ENCODE data around the gene SERF2.

SERF2 gene

GRCh38 chr15:43794269-43795037 is 2.3 kb downstream of the SERF2 start:
- no peak for TF ChIP-seq CTCF (IDR thresholded peaks at IDR 0.05)
- Histone ChIP-seq H3K36me3 (peaks cover 48% of the 10 kb centered on the region), H3K4me1 (ENCODE audit: control insufficient read depth in 1 of 2, insufficient read depth in 1 of 2, low read depth in 1 of 2, low read length in 1 of 2) (peaks cover 14 to 26% of the 10 kb centered on the region in 2 experiments), H3K9me3 (no peaks in the 10 kb centered on the region), H3K4me3 (ENCODE audit: low read depth in 1 of 2, low read length in 1 of 2) (no peak overlapping the region), H3K27ac (peak overlapping the region; percentile 91), H3K27me3 (no peaks in the 10 kb centered on the region)

GRCh38 chr15:43795197-43795596 is 3.1 kb downstream of the SERF2 start:
- no peak for TF ChIP-seq CTCF (IDR thresholded peaks at IDR 0.05)
- H3K4me1 ChIP-seq (ENCODE audit: control insufficient read depth in 1 of 2, insufficient read depth in 1 of 2, low read depth in 1 of 2, low read length in 1 of 2): peaks cover 22 to 34% of the 10 kb centered on the region in 2 experiments
- H3K4me3 ChIP-seq (ENCODE audit: low read depth in 1 of 2, low read length in 1 of 2): no peak overlapping the region
- H3K36me3 ChIP-seq: peaks cover 51% of the 10 kb centered on the region
- H3K27me3 ChIP-seq: no peaks in the 10 kb centered on the region
- no peak overlapping the region for H3K27ac ChIP-seq
- H3K9me3 ChIP-seq: no peaks in the 10 kb centered on the region

GRCh38 chr15:43795997-43796396 is 3.9 kb downstream of the SERF2 start:
- no peaks in the 10 kb centered on the region for H3K9me3 ChIP-seq
- H3K27me3 ChIP-seq: no peaks in the 10 kb centered on the region
- H3K27ac ChIP-seq: no peak overlapping the region
- TF ChIP-seq CTCF (IDR thresholded peaks at IDR 0.05): no peak
- peaks cover 30 to 39% of the 10 kb centered on the region in 2 experiments for H3K4me1 ChIP-seq (ENCODE audit: control insufficient read depth in 1 of 2, insufficient read depth in 1 of 2, low read depth in 1 of 2, low read length in 1 of 2)
- no peak overlapping the region for H3K4me3 ChIP-seq (ENCODE audit: low read depth in 1 of 2, low read length in 1 of 2)
- H3K36me3 ChIP-seq: peaks cover 51% of the 10 kb centered on the region

- peaks cover 33 to 41% of the 10 kb centered on the region in 2 experiments for H3K4me1 ChIP-seq (ENCODE audit: control insufficient read depth in 1 of 2, insufficient read depth in 1 of 2, low read depth in 1 of 2, low read length in 1 of 2)
- no peaks in the 10 kb centered on the region for H3K27me3 ChIP-seq
- H3K4me3 ChIP-seq (ENCODE audit: low read depth in 1 of 2, low read length in 1 of 2): no peak overlapping the region
- H3K36me3 ChIP-seq: peaks cover 51% of the 10 kb centered on the region
- H3K27ac ChIP-seq: no peak overlapping the region
- TF ChIP-seq CTCF (IDR thresholded peaks at IDR 0.05): no peak
- no peaks in the 10 kb centered on the region for H3K9me3 ChIP-seq
These were observed 4.4 kb downstream of the SERF2 start for GRCh38 chr15:43796566-43796965.

- Histone ChIP-seq H3K36me3 (peaks cover 52% of the 10 kb centered on the region), H3K4me3 (ENCODE audit: low read depth in 1 of 2, low read length in 1 of 2) (no peak overlapping the region)
- TF ChIP-seq CTCF (IDR thresholded peaks at IDR 0.05): no peak
These were observed 7.3 kb downstream of the SERF2 start for GRCh38 chr15:43799209-43799944.

More at GRCh38 chr15:43799209-43799944, 7.3 kb downstream of the SERF2 start:
- peak overlapping the region; percentile 88 for H3K27ac ChIP-seq
- H3K4me1 ChIP-seq (ENCODE audit: control insufficient read depth in 1 of 2, insufficient read depth in 1 of 2, low read depth in 1 of 2, low read length in 1 of 2): peaks cover 19 to 24% of the 10 kb centered on the region in 2 experiments
- H3K9me3 ChIP-seq: no peaks in the 10 kb centered on the region
- no peaks in the 10 kb centered on the region for H3K27me3 ChIP-seq
